GM23338 (cell line): ENCODE measurements around the gene ARHGEF28. TPM values are rescaled to one million over a fixed set of nuclear protein-coding genes. Genes with fewer than 3 reads are reported as not detected.

Experiments used
- ATAC-seq: fragments of 200-7000 bp; cut with Tn5 transposase; 3 replicates; pipeline ENCODE4 v1.9.1; 2020
- DNase-seq: peaks from one replicate; pipeline ENCODE4 v3.0.0-alpha.2; 2015; ENCODE audit warnings: low spot score
- H2AFZ ChIP-seq: fragments of 200-600 bp; sonication (generic); 2 replicates; pipeline ENCODE4 v1.8.0; 2016; ENCODE audit warnings: antibody characterized with exemption, mild to moderate bottlenecking, moderate library complexity
- H3F3A ChIP-seq: fragments of 200-600 bp; sonication (generic); replicated peaks from 2 replicates; pipeline ENCODE4 v1.8.0; 2017; ENCODE audit warnings: antibody characterized with exemption, mixed run types, low read depth
- H3K27ac ChIP-seq: fragments of 200-600 bp; sonication (generic); 2 replicates; pipeline ENCODE4 v1.6.1; 2016; ENCODE audit warnings: low read depth
- H3K27me3 ChIP-seq: fragments of 200-600 bp; sonication (generic); 2 replicates; pipeline ENCODE4 v1.8.0; 2016; ENCODE audit warnings: mild to moderate bottlenecking, mixed run types, moderate library complexity; ENCODE audit not compliant: insufficient read depth
- H3K36me3 ChIP-seq: fragments of 200-600 bp; sonication (generic); 2 replicates; pipeline ENCODE4 v1.8.0; 2016; ENCODE audit warnings: mild to moderate bottlenecking; ENCODE audit not compliant: insufficient read depth
- H3K4me1 ChIP-seq: fragments of 200-600 bp; sonication (generic); 2 replicates; pipeline ENCODE4 v1.8.0; 2016; ENCODE audit warnings: mild to moderate bottlenecking, moderate library complexity; ENCODE audit not compliant: insufficient read depth
- H3K4me2 ChIP-seq: fragments of 200-600 bp; sonication (generic); 2 replicates; pipeline ENCODE4 v1.7.1; 2017; ENCODE audit warnings: mixed run types
- H3K4me3 ChIP-seq: fragments of 200-600 bp; sonication (generic); 2 replicates; pipeline ENCODE4 v1.6.1; 2016; ENCODE audit warnings: mixed run types
- H3K79me2 ChIP-seq: fragments of 200-600 bp; sonication (generic); replicated peaks from 2 replicates; pipeline ENCODE4 v1.8.0; 2017; ENCODE audit warnings: mild to moderate bottlenecking; ENCODE audit not compliant: insufficient read depth
- H3K9me2 ChIP-seq: fragments of 200-600 bp; sonication (generic); 2 replicates; pipeline ENCODE4 v1.8.0; 2017; ENCODE audit not compliant: insufficient read depth
- H4K20me1 ChIP-seq: fragments of 200-600 bp; sonication (generic); replicated peaks from 2 replicates; pipeline ENCODE4 v1.8.0; 2017; ENCODE audit warnings: mild to moderate bottlenecking; ENCODE audit not compliant: insufficient read depth
- H3K27ac Mint-ChIP-seq: 2 replicates; pipeline ENCODE4 v1.8.0; 2020; ENCODE audit warnings: inconsistent platforms, mild to moderate bottlenecking, moderate library complexity, mixed read lengths
- H3K27me3 Mint-ChIP-seq: 3 replicates; pipeline ENCODE4 v1.8.0; 2022; ENCODE audit warnings: low read depth, mild to moderate bottlenecking, moderate library complexity, mixed read lengths, inconsistent platforms; ENCODE audit not compliant: insufficient read depth, poor library complexity
- H3K36me3 Mint-ChIP-seq: 3 replicates; pipeline ENCODE4 v1.8.0; 2021; ENCODE audit warnings: low read depth, mild to moderate bottlenecking, inconsistent platforms, moderate library complexity, mixed read lengths
- H3K4me1 Mint-ChIP-seq: 3 replicates; pipeline ENCODE4 v1.8.0; 2020; ENCODE audit warnings: mild to moderate bottlenecking, inconsistent platforms, mixed read lengths
- H3K4me3 Mint-ChIP-seq: 3 replicates; pipeline ENCODE4 v1.8.0; 2021; ENCODE audit warnings: moderate library complexity, mild to moderate bottlenecking, inconsistent platforms, mixed read lengths
- H3K9me3 Mint-ChIP-seq: 3 replicates; pipeline ENCODE4 v1.8.0; 2020; ENCODE audit warnings: moderate library complexity, mild to moderate bottlenecking, inconsistent platforms, mixed read lengths
- CREB1 ChIP-seq: fragments of 250-450 bp; sonication (Bioruptor Pico); IDR thresholded peaks from 2 replicates; pipeline ENCODE4 v1.5.0; 2020; ENCODE audit warnings: low read depth, mild to moderate bottlenecking, moderate library complexity
- ETS1 ChIP-seq: IDR thresholded peaks from 2 replicates; pipeline ENCODE4 v1.6.1; 2016; ENCODE audit warnings: antibody characterized with exemption
- EZH2 ChIP-seq: fragments of 200-600 bp; sonication (generic); IDR thresholded peaks from one replicate; pipeline ENCODE4 v1.8.0; 2017; ENCODE audit warnings: antibody characterized with exemption, mild to moderate bottlenecking, low read depth; ENCODE audit not compliant: unreplicated experiment
- EZH2phosphoT487 ChIP-seq: fragments of 200-600 bp; sonication (generic); IDR thresholded peaks from one replicate; pipeline ENCODE4 v1.8.1; 2018; ENCODE audit warnings: antibody characterized with exemption; ENCODE audit not compliant: unreplicated experiment
- JUNB ChIP-seq: IDR thresholded peaks from one replicate; pipeline ENCODE4 v1.6.1; 2016; ENCODE audit warnings: antibody characterized with exemption; ENCODE audit not compliant: unreplicated experiment
- NANOG ChIP-seq: IDR thresholded peaks from 2 replicates; pipeline ENCODE4 v1.6.1; 2016; ENCODE audit warnings: antibody characterized with exemption, borderline replicate concordance
- POLR2AphosphoS5 ChIP-seq: IDR thresholded peaks from 2 replicates; pipeline ENCODE4 v1.6.1; 2016; ENCODE audit warnings: antibody characterized with exemption, low read depth
- STAT1 ChIP-seq: IDR thresholded peaks from one replicate; pipeline ENCODE4 v1.6.1; 2016; ENCODE audit warnings: antibody characterized with exemption; ENCODE audit not compliant: unreplicated experiment
- ZNF114 ChIP-seq: fragments of 250-450 bp; sonication (Bioruptor Pico); IDR thresholded peaks from 2 replicates; pipeline ENCODE4 v1.5.0; 2020; ENCODE audit warnings: mild to moderate bottlenecking, moderate library complexity
- ZNF331 ChIP-seq: fragments of 250-450 bp; sonication (Bioruptor Pico); IDR thresholded peaks from 2 replicates; pipeline ENCODE4 v1.5.0; 2020; ENCODE audit warnings: low read depth, mild to moderate bottlenecking, moderate library complexity
- polyA plus RNA-seq: library from polyadenylated mRNA; unstranded; fragments of >200 nt; fragmentation: Nextera tagmentation; extraction: Ambion mirVana; gene quantifications from 2 replicates; pipeline ENCODE4 v1.2.1, GENCODE V29; 2016
- total RNA-seq: library from RNA; depleted of rRNA; stranded (reverse); fragments of >200 nt; shearing (Covaris generic); gene quantifications from 2 replicates; pipeline ENCODE4 v1.2.3, GENCODE V29; 2014
- TF ChIP-seq, protein P1 (sequence below): IDR thresholded peaks from one replicate; pipeline ENCODE4 v1.6.1; 2018; ENCODE audit warnings: antibody characterized with exemption; ENCODE audit not compliant: unreplicated experiment
- TF ChIP-seq, protein P2 (sequence below), 2 experiments: fragments of 200-600 bp in 1 of 2; sonication (generic) in 1 of 2; conservative IDR thresholded peaks; 2 replicates each; pipeline versions ENCODE4 v1.5.1 to v1.6.1; 2016 to 2017; ENCODE audit warnings: antibody characterized with exemption in 2 of 2, low read depth in 2 of 2, mild to moderate bottlenecking in 2 of 2, moderate library complexity in 1 of 2
- TF ChIP-seq, protein P3 (sequence below): fragments of 250-450 bp; sonication (Bioruptor Pico); IDR thresholded peaks from 2 replicates; pipeline ENCODE4 v1.5.0; 2020; ENCODE audit warnings: mild to moderate bottlenecking, moderate library complexity

Gene ARHGEF28
- total and polyA plus RNA-seq, 2 experiments from 2014 or later: 0.39 to 1.0 TPM

GRCh38 chr5:73733219-73733618, 107.2 kb downstream of the ARHGEF28 start:
- DNase-seq (no peak), ATAC-seq (no peak)
- Mint-ChIP-seq H3K27me3 (no peaks in the 10 kb centered on the region), H3K9me3 (no peaks in the 10 kb centered on the region), H3K4me3 (no peak overlapping the region), H3K36me3 (no peaks in the 10 kb centered on the region), H3K27ac (no peak overlapping the region), H3K4me1 (peaks cover 3% of the 10 kb centered on the region)
- Histone ChIP-seq H3F3A (no peaks in the 10 kb centered on the region), H3K27me3 (no peaks in the 10 kb centered on the region), H3K4me1 (no peaks in the 10 kb centered on the region), H2AFZ (no peak overlapping the region), H4K20me1 (no peaks in the 10 kb centered on the region), H3K27ac (no peak overlapping the region), H3K9me2 (no peaks in the 10 kb centered on the region), H3K36me3 (no peaks in the 10 kb centered on the region), H3K79me2 (no peaks in the 10 kb centered on the region), H3K4me3 (no peak overlapping the region), H3K4me2 (no peak overlapping the region)
- TF ChIP-seq, protein P1, sequence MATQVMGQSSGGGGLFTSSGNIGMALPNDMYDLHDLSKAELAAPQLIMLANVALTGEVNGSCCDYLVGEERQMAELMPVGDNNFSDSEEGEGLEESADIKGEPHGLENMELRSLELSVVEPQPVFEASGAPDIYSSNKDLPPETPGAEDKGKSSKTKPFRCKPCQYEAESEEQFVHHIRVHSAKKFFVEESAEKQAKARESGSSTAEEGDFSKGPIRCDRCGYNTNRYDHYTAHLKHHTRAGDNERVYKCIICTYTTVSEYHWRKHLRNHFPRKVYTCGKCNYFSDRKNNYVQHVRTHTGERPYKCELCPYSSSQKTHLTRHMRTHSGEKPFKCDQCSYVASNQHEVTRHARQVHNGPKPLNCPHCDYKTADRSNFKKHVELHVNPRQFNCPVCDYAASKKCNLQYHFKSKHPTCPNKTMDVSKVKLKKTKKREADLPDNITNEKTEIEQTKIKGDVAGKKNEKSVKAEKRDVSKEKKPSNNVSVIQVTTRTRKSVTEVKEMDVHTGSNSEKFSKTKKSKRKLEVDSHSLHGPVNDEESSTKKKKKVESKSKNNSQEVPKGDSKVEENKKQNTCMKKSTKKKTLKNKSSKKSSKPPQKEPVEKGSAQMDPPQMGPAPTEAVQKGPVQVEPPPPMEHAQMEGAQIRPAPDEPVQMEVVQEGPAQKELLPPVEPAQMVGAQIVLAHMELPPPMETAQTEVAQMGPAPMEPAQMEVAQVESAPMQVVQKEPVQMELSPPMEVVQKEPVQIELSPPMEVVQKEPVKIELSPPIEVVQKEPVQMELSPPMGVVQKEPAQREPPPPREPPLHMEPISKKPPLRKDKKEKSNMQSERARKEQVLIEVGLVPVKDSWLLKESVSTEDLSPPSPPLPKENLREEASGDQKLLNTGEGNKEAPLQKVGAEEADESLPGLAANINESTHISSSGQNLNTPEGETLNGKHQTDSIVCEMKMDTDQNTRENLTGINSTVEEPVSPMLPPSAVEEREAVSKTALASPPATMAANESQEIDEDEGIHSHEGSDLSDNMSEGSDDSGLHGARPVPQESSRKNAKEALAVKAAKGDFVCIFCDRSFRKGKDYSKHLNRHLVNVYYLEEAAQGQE: no peak
- TF ChIP-seq, protein P2, sequence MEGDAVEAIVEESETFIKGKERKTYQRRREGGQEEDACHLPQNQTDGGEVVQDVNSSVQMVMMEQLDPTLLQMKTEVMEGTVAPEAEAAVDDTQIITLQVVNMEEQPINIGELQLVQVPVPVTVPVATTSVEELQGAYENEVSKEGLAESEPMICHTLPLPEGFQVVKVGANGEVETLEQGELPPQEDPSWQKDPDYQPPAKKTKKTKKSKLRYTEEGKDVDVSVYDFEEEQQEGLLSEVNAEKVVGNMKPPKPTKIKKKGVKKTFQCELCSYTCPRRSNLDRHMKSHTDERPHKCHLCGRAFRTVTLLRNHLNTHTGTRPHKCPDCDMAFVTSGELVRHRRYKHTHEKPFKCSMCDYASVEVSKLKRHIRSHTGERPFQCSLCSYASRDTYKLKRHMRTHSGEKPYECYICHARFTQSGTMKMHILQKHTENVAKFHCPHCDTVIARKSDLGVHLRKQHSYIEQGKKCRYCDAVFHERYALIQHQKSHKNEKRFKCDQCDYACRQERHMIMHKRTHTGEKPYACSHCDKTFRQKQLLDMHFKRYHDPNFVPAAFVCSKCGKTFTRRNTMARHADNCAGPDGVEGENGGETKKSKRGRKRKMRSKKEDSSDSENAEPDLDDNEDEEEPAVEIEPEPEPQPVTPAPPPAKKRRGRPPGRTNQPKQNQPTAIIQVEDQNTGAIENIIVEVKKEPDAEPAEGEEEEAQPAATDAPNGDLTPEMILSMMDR (conservative IDR thresholded peaks at IDR 0.05; ENCODE audit: low read depth in 2 of 2): no peak
- TF ChIP-seq ETS1 (no peak), CREB1 (no peak), EZH2 (no peak), ZNF331 (no peak), STAT1 (no peak), ZNF114 (CRISPR knock-in tag) (no peak), EZH2phosphoT487 (no peak), JUNB (no peak), NANOG (no peak), POLR2AphosphoS5 (no peak)
- TF ChIP-seq, protein P3, sequence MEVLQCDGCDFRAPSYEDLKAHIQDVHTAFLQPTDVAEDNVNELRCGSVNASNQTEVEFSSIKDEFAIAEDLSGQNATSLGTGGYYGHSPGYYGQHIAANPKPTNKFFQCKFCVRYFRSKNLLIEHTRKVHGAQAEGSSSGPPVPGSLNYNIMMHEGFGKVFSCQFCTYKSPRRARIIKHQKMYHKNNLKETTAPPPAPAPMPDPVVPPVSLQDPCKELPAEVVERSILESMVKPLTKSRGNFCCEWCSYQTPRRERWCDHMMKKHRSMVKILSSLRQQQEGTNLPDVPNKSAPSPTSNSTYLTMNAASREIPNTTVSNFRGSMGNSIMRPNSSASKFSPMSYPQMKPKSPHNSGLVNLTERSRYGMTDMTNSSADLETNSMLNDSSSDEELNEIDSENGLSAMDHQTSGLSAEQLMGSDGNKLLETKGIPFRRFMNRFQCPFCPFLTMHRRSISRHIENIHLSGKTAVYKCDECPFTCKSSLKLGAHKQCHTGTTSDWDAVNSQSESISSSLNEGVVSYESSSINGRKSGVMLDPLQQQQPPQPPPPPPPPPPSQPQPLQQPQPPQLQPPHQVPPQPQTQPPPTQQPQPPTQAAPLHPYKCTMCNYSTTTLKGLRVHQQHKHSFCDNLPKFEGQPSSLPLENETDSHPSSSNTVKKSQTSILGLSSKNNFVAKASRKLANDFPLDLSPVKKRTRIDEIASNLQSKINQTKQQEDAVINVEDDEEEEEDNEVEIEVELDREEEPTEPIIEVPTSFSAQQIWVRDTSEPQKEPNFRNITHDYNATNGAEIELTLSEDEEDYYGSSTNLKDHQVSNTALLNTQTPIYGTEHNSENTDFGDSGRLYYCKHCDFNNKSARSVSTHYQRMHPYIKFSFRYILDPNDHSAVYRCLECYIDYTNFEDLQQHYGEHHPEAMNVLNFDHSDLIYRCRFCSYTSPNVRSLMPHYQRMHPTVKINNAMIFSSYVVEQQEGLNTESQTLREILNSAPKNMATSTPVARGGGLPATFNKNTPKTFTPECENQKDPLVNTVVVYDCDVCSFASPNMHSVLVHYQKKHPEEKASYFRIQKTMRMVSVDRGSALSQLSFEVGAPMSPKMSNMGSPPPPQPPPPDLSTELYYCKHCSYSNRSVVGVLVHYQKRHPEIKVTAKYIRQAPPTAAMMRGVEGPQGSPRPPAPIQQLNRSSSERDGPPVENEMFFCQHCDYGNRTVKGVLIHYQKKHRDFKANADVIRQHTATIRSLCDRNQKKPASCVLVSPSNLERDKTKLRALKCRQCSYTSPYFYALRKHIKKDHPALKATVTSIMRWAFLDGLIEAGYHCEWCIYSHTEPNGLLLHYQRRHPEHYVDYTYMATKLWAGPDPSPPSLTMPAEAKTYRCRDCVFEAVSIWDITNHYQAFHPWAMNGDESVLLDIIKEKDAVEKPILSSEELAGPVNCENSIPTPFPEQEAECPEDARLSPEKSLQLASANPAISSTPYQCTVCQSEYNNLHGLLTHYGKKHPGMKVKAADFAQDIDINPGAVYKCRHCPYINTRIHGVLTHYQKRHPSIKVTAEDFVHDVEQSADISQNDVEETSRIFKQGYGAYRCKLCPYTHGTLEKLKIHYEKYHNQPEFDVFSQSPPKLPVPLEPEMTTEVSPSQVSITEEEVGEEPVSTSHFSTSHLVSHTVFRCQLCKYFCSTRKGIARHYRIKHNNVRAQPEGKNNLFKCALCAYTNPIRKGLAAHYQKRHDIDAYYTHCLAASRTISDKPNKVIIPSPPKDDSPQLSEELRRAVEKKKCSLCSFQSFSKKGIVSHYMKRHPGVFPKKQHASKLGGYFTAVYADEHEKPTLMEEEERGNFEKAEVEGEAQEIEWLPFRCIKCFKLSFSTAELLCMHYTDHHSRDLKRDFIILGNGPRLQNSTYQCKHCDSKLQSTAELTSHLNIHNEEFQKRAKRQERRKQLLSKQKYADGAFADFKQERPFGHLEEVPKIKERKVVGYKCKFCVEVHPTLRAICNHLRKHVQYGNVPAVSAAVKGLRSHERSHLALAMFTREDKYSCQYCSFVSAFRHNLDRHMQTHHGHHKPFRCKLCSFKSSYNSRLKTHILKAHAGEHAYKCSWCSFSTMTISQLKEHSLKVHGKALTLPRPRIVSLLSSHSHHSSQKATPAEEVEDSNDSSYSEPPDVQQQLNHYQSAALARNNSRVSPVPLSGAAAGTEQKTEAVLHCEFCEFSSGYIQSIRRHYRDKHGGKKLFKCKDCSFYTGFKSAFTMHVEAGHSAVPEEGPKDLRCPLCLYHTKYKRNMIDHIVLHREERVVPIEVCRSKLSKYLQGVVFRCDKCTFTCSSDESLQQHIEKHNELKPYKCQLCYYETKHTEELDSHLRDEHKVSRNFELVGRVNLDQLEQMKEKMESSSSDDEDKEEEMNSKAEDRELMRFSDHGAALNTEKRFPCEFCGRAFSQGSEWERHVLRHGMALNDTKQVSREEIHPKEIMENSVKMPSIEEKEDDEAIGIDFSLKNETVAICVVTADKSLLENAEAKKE (CRISPR knock-in tag): no peak
